ENCODE measurements around the gene TPRN. TPM values are rescaled to one million over a fixed set of nuclear protein-coding genes. Genes with fewer than 3 reads are reported as not detected.

TPRN gene
- total RNA-seq, 4 donors from 2014 or later, result 3.4 to 10.2 (median 6.3) TPM

DNA sequence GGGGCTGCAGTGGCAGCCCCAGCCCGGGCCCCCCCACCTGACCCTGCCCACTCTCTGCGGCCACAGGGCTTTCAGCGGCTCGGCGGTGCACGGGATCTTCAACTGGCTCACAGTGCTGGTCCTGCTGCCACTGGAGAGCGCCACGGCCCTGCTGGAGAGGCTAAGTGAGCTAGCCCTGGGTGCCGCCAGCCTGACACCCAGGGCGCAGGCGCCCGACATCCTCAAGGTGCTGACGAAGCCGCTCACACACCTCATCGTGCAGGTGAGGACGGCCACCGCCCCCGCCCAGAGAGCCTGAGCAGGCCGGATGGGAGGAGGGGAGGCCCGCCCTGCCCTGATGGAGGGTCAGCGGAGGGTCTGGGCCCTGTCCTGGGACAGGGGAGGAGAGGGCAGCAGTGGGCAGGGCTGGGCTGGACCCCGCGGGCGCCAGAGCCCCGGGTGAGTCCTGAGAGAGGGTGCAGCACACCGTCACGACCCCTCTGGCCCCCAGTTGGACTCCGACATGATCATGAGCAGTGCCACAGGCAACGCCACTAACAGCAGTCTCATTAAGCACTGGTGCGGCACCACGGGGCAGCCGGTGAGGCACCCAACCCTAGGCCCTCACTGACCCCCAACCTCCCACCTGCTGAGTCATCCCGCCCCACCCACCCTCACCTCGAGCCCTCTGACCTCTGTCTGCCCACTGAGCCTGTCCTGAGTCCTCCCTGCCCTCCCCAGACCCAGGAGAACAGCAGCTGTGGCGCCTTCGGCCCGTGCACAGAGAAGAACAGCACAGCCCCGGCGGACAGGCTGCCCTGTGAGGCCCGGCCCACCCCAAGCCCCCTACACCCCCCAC is 32.8 kb upstream of the TPRN start:
- no peak for ATAC-seq
- Histone ChIP-seq H3K9me3 (no peaks in the 10 kb centered on the region), H3K36me3 (no peaks in the 10 kb centered on the region), H3K27me3 (peaks cover 21 to 47% (median 26%) of the 10 kb centered on the region in 3 donors), H3K4me1 (peaks cover 23 to 31% of the 10 kb centered on the region in 2 donors), H3K4me3 (no peak overlapping the region), H3K27ac (no peak overlapping the region)
- TF ChIP-seq POLR2A (IDR thresholded peaks at IDR 0.05), result no peak
- TF ChIP-seq, protein P1, sequence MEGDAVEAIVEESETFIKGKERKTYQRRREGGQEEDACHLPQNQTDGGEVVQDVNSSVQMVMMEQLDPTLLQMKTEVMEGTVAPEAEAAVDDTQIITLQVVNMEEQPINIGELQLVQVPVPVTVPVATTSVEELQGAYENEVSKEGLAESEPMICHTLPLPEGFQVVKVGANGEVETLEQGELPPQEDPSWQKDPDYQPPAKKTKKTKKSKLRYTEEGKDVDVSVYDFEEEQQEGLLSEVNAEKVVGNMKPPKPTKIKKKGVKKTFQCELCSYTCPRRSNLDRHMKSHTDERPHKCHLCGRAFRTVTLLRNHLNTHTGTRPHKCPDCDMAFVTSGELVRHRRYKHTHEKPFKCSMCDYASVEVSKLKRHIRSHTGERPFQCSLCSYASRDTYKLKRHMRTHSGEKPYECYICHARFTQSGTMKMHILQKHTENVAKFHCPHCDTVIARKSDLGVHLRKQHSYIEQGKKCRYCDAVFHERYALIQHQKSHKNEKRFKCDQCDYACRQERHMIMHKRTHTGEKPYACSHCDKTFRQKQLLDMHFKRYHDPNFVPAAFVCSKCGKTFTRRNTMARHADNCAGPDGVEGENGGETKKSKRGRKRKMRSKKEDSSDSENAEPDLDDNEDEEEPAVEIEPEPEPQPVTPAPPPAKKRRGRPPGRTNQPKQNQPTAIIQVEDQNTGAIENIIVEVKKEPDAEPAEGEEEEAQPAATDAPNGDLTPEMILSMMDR (IDR thresholded peaks at IDR 0.05 in 4 of 5, conservative IDR thresholded peaks at IDR 0.05 in 1 of 5), result no peak
- in situ Hi-C loops (cut with MboI; ENCODE audit: low sequenced_read_pairs in 4 of 4) (loop anchor here in 2 of 4 donors (10.0 kb wide), 1 partner anchor 119 kb away; the partner anchor contains the start of gene DPP7 (in 2 of the 2)), intact Hi-C loops (cut with DNase I; ENCODE audit: low total_unique reads) (loop anchor here (10.0 kb wide), 1 partner anchor 449 kb away; no protein-coding TSS in a partner anchor)
- DNase-seq, result no peak

DNA sequence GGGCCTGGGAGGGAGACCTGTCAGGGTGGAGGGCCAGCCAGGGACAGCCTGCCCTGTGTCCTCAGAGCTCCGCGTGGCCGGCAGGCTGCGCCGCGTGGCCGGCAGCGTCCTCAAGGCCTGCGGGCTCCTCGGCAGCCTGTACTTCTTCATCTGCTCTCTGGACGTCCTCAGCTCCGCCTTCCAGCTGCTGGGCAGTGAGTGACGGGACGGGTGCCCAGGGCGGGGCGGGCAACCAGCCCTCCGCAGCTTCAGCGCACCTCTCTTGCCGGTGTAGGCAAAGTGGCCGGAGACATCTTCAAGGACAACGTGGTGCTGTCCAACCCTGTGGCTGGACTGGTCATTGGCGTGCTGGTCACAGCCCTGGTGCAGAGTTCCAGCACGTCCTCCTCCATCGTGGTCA is 32.0 kb upstream of the TPRN start:
- no peaks in the 10 kb centered on the region for H3K36me3 ChIP-seq
- intact Hi-C loops (cut with DNase I; ENCODE audit: low total_unique reads) (loop anchor here (10.0 kb wide), 1 partner anchor 448 kb away; no protein-coding TSS in a partner anchor), in situ Hi-C loops (cut with MboI; ENCODE audit: low sequenced_read_pairs in 4 of 4) (loop anchor here in 2 of 4 donors (10.0 kb wide), 1 partner anchor 118 kb away; the partner anchor contains the start of gene DPP7 (in 2 of the 2))
- H3K9me3 ChIP-seq, result no peaks in the 10 kb centered on the region
- no peak overlapping the region for H3K4me3 ChIP-seq
- DNase-seq (no peak), ATAC-seq (no peak)
- H3K27me3 ChIP-seq, result peaks cover 25 to 55% (median 29%) of the 10 kb centered on the region in 3 donors
- no peak overlapping the region for H3K27ac ChIP-seq
- TF ChIP-seq POLR2A (IDR thresholded peaks at IDR 0.05), result no peak
- TF ChIP-seq, protein P1 (IDR thresholded peaks at IDR 0.05 in 4 of 5, conservative IDR thresholded peaks at IDR 0.05 in 1 of 5), result no peak
- peaks cover 16 to 22% of the 10 kb centered on the region in 2 donors for H3K4me1 ChIP-seq

DNA sequence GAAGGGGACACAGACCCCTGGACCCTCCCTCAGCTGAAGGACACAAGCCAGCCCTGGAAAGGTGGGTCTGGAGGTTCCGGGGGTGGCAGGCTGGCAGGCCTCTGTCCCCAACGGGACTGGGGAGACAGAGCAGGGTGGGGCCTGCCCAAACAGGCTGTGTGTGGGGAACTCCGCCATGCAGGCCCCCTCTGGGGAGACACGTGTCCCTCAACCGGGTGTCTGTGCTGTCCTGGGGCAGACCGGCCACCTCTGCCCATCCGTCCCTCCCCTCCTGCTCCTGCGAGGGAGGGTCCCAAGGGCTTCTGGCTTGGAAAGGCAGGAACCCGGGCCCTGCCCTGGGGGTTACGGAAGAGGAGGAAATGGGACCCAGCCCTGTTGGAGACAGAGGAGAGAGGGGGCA is 31.6 kb upstream of the TPRN start:
- H3K27ac ChIP-seq, result no peak overlapping the region
- intact Hi-C loops (cut with DNase I; ENCODE audit: low total_unique reads) (loop anchor here (10.0 kb wide), 1 partner anchor 447 kb away; no protein-coding TSS in a partner anchor), in situ Hi-C loops (cut with MboI; ENCODE audit: low sequenced_read_pairs in 4 of 4) (loop anchor here in 2 of 4 donors (10.0 kb wide), 1 partner anchor 117 kb away; the partner anchor contains the start of gene DPP7 (in 2 of the 2))
- H3K4me1 ChIP-seq, result peaks cover 12 to 18% of the 10 kb centered on the region in 2 donors
- ATAC-seq, result no peak
- no peak overlapping the region for H3K4me3 ChIP-seq
- H3K36me3 ChIP-seq, result no peaks in the 10 kb centered on the region
- TF ChIP-seq, protein P1 (IDR thresholded peaks at IDR 0.05 in 4 of 5, conservative IDR thresholded peaks at IDR 0.05 in 1 of 5), result no peak
- no peak for TF ChIP-seq POLR2A (IDR thresholded peaks at IDR 0.05)
- H3K27me3 ChIP-seq, result peaks cover 28 to 55% (median 29%) of the 10 kb centered on the region in 3 donors
- no peak for DNase-seq
- no peaks in the 10 kb centered on the region for H3K9me3 ChIP-seq

DNA sequence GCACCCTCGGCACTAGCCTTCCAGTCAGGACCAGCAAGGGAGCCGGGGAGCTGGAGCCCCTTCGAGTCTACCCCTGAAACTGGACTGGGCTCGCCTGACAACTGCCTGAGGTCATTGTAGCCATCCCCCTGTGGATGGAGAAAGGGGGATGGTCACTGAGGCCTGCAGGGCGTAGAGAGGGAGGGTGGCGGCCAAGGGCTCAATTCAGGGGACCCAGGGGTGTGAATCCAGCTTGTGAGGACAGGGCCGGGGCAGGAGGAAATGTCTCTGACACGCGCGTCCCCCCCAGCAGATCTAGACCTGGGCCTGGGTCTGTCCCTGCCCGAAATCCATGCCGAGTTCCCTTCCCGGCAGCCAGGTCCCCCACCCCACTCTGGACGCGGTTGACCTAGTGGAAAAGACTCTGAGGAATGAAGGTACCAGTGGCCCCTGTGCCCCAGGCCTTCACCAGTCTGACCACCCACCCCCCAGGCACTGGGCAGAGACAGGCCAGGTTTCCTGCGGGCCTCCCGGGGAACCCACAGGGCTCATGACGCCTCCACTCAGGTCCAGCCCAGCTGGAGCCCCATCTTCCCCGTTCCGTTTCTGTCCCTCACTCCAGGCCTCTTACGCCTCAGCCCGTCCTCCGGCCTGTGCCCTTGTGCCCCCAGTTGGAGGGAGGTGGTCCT is 31.0 kb upstream of the TPRN start:
- intact Hi-C loops (cut with DNase I; ENCODE audit: low total_unique reads), result loop anchor here (10.0 kb wide), 1 partner anchor 447 kb away; no protein-coding TSS in a partner anchor
- Histone ChIP-seq H3K4me1 (peaks cover 6 to 12% of the 10 kb centered on the region in 2 donors), H3K27ac (no peak overlapping the region), H3K9me3 (no peaks in the 10 kb centered on the region), H3K4me3 (no peak overlapping the region), H3K36me3 (no peaks in the 10 kb centered on the region), H3K27me3 (peaks cover 28 to 55% (median 31%) of the 10 kb centered on the region in 3 donors)
- no peak for TF ChIP-seq POLR2A (IDR thresholded peaks at IDR 0.05)
- TF ChIP-seq, protein P1 (IDR thresholded peaks at IDR 0.05 in 4 of 5, conservative IDR thresholded peaks at IDR 0.05 in 1 of 5), result no peak
- in situ Hi-C loops (cut with MboI; ENCODE audit: low sequenced_read_pairs in 4 of 4), result loop anchor here in 2 of 4 donors (10.0 kb wide), 1 partner anchor 117 kb away; the partner anchor contains the start of gene DPP7 (in 2 of the 2)
- ATAC-seq (no peak), DNase-seq (no peak)
